H1 (cell line): ENCODE data around the gene PLEKHA5. TPM values are rescaled to one million over a fixed set of nuclear protein-coding genes. Genes with fewer than 3 reads are reported as not detected.

Source experiments
- BRCA1 ChIP-seq: IDR thresholded peaks from 2 replicates; pipeline ENCODE4 v1.6.1; 2012; ENCODE audit warnings: low read depth, low read length, improper control_type of control experiment
- KDM4A ChIP-seq: IDR thresholded peaks from one replicate; pipeline ENCODE4 v1.7.1; 2012; ENCODE audit warnings: low read depth, mild to moderate bottlenecking, moderate library complexity, low read length, inconsistent platforms; ENCODE audit not compliant: severe bottlenecking
- POU5F1 ChIP-seq: IDR thresholded peaks from 2 replicates; pipeline ENCODE4 v1.6.1; 2011; ENCODE audit warnings: low read depth, mild to moderate bottlenecking, low read length, moderate library complexity
- SP4 ChIP-seq: IDR thresholded peaks from 2 replicates; pipeline ENCODE4 v1.6.1; 2012; ENCODE audit warnings: low read length, inconsistent platforms
- SRF ChIP-seq: IDR thresholded peaks from 2 replicates; pipeline ENCODE4 v1.6.1; 2011; ENCODE audit warnings: mild to moderate bottlenecking, low read depth, low read length, moderate library complexity
- TAF1 ChIP-seq: IDR thresholded peaks from 2 replicates; pipeline ENCODE4 v1.6.1; 2011; ENCODE audit warnings: mild to moderate bottlenecking, low read depth, low read length
- YY1 ChIP-seq: IDR thresholded peaks from 2 replicates; pipeline ENCODE4 v1.6.1; 2011; ENCODE audit warnings: low read depth, mild to moderate bottlenecking, low read length
- polyA plus RNA-seq, 7 experiments: library from polyadenylated mRNA; depleted of rRNA in 3 of 7; stranded (reverse) in 5 of 7; unstranded in 2 of 7; fragments of >200 nt in 5 of 7; fragments of 200-250 nt in 2 of 7; gene quantifications; 1 replicate in 5 of 7; 2 replicates in 1 of 7; 4 replicates in 1 of 7; pipeline versions ENCODE4 v1.2.1 to v1.2.3, GENCODE V29; 2011 to 2013; ENCODE audit warnings: missing spikeins in 2 of 7, mixed read lengths in 2 of 7
- total RNA-seq: library from RNA; stranded (reverse); fragmentation: NEBNext Ultra II Directional; extraction: Animal tissue kit (Norgen Biotek cat#: 25700); gene quantifications from 2 replicates; pipeline ENCODE4 v1.2.1, GENCODE V29; 2021

Gene PLEKHA5
- total and polyA plus RNA-seq, 2 of the 8 experiments (the other 6 are each of a cell fraction or from before 2014, with no cell fraction given) = 17.2 to 66.1 TPM

DNA sequence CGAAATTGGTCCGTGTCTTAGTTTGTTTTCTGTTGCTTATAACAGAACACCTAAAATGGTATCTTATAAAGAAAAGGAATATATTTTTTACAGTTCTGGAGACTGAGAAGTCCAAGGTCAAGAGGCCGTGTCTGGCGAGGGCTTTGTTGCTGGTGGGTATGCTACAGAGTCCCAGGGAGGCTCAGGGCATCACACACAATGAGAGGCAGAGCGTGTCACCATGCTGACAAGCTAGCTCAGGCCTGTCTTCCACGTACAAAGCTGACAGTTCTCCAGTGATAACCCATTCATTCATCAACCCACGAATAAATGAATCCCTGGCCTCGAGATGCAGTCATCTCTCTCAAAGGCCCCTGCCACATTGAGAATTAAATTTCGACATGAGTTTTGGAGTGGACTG lies 253.0 kb downstream of the PLEKHA5 start (continued):
- TF ChIP-seq SP4 = no peak
- TF ChIP-seq BRCA1 = no peak
- no peak for TF ChIP-seq POU5F1
- TF ChIP-seq KDM4A = no peak
- TF ChIP-seq SRF = no peak
- TF ChIP-seq YY1 = no peak
- no peak for TF ChIP-seq TAF1
